Measurements from ENCODE around the gene CHAF1B. TPM values are rescaled to one million over a fixed set of nuclear protein-coding genes. Genes with fewer than 3 reads are reported as not detected.

CHAF1B gene
- total and polyA plus RNA-seq, 9 of the 15 experiments (the other 6 are each of a cell fraction or from before 2014, with no cell fraction given): 7.5 to 36.8 (median 21.0) TPM

DNA sequence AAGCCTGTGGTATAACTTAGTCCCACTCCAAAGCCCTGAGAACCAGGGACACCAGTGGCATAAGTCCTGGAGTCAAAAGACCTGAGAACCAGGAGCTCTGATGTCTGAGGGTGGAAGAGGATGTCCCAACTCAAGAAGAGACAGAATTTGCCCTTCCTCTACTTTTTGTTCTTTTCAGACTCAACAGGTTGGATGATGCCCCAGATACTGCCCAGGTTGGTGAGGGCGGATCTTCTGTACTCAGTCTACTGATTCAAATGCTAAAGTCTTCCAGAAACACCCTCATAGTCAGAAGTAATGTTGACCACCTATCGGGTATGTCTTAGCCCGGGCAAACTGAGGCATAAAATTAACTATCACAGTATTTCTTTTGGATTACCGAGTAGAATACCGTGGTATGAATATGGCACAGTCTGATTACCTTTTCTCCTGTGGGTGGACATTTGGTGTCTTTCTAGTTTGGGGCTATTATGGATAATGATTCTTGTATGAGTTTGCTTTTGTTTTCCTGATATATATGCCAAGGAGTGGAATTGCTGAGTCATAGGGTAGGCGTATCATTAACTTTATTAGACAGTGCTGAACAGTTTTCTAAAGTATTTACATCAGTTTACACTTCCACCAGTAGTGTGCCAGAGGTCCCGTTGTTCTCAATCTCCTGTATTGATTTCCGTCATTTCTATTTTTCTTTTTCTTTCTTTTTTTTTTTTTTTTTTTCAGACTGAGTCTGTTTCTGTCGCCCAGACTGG is 3.2 kb upstream of the CHAF1B start (continued):
- TF ChIP-seq, protein P1, sequence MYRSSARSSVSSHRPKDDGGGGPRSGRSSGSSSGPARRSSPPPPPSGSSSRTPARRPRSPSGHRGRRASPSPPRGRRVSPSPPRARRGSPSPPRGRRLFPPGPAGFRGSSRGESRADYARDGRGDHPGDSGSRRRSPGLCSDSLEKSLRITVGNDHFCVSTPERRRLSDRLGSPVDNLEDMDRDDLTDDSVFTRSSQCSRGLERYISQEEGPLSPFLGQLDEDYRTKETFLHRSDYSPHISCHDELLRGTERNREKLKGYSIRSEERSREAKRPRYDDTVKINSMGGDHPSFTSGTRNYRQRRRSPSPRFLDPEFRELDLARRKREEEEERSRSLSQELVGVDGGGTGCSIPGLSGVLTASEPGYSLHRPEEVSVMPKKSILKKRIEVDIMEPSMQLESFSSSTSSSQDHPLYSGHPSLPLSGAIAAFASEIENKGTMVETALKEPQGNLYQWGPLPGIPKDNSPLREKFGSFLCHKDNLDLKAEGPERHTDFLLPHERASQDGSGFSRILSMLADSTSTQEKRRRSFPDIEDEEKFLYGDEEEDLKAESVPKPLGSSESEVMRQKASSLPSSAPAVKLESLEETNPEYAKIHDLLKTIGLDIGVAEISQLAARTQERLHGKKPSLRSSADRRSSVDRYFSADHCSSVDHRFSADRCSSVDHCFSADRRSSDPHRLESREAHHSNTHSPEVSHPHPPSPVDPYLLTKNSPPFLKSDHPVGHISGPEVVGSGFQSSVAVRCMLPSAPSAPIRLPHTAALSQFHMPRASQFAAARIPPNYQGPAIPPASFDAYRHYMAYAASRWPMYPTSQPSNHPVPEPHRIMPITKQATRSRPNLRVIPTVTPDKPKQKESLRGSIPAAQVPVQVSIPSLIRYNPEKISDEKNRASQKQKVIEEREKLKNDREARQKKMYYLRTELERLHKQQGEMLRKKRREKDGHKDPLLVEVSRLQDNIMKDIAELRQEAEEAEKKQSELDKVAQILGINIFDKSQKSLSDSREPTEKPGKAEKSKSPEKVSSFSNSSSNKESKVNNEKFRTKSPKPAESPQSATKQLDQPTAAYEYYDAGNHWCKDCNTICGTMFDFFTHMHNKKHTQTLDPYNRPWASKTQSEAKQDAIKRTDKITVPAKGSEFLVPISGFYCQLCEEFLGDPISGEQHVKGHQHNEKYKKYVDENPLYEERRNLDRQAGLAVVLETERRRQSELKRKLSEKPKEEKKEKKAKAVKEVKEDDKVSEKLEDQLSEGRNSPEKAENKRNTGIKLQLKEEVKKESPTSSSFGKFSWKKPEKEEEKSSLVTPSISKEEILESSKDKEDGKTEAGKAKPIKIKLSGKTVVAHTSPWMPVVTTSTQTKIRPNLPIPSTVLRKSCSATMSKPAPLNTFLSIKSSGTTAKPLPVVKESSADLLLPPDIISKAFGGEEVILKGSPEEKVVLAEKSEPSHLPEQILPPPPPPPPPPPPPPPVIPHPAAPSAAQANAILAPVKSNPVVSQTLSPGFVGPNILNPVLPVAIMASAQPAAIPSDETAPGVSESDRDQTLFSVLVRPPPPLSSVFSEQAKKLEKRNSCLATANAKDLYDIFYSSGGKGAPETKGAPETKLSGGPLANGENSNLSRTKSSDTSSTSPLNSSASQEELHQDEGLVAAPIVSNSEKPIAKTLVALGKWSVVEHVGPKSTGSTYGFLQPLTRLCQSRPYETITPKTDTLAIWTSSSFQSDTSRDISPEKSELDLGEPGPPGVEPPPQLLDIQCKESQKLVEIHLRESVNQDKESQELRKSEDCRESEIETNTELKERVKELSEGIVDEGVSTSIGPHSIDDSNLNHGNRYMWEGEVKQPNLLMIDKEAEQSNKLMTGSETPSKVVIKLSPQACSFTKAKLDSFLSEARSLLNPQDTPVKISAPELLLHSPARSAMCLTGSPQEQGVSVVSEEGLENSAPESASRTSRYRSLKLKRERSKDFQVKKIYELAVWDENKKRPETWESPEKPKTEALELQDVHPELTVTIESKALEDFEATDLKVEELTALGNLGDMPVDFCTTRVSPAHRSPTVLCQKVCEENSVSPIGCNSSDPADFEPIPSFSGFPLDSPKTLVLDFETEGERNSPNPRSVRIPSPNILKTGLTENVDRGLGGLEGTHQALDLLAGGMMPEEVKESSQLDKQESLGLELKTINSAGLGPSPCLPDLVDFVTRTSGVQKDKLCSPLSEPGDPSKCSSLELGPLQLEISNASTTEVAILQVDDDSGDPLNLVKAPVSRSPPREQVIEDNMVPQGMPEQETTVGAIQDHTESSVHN (IDR thresholded peaks at IDR 0.05; ENCODE audit: borderline replicate concordance in 1 of 2, low read depth in 1 of 2): no peak
- TF ChIP-seq GTF2F1 (IDR thresholded peaks at IDR 0.05; ENCODE audit: low read depth, low read length): no peak
- no peak for TF ChIP-seq POLR2H (tag; IDR thresholded peaks at IDR 0.05; ENCODE audit: low read depth)
- no peak for TF ChIP-seq CREBBP (IDR thresholded peaks at IDR 0.05; ENCODE audit: low read depth, low read length)
- TF ChIP-seq ZNF778 (CRISPR knock-in tag; IDR thresholded peaks at IDR 0.05): no peak
- TF ChIP-seq NFE2 (IDR thresholded peaks at IDR 0.05; ENCODE audit: low read depth): peak; percentile 70
- TF ChIP-seq BACH1 (tag; IDR thresholded peaks at IDR 0.05): peak; percentile 49; the same call in 1 of the 2 replicates
- TF ChIP-seq CEBPG (CRISPR knock-in tag; IDR thresholded peaks at IDR 0.05): no peak
- TF ChIP-seq CEBPG (tag; conservative IDR thresholded peaks at IDR 0.05 in 1 of 2, IDR thresholded peaks at IDR 0.05 in 1 of 2): no peak
- TF ChIP-seq, protein P2, sequence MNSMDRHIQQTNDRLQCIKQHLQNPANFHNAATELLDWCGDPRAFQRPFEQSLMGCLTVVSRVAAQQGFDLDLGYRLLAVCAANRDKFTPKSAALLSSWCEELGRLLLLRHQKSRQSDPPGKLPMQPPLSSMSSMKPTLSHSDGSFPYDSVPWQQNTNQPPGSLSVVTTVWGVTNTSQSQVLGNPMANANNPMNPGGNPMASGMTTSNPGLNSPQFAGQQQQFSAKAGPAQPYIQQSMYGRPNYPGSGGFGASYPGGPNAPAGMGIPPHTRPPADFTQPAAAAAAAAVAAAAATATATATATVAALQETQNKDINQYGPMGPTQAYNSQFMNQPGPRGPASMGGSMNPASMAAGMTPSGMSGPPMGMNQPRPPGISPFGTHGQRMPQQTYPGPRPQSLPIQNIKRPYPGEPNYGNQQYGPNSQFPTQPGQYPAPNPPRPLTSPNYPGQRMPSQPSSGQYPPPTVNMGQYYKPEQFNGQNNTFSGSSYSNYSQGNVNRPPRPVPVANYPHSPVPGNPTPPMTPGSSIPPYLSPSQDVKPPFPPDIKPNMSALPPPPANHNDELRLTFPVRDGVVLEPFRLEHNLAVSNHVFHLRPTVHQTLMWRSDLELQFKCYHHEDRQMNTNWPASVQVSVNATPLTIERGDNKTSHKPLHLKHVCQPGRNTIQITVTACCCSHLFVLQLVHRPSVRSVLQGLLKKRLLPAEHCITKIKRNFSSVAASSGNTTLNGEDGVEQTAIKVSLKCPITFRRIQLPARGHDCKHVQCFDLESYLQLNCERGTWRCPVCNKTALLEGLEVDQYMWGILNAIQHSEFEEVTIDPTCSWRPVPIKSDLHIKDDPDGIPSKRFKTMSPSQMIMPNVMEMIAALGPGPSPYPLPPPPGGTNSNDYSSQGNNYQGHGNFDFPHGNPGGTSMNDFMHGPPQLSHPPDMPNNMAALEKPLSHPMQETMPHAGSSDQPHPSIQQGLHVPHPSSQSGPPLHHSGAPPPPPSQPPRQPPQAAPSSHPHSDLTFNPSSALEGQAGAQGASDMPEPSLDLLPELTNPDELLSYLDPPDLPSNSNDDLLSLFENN (IDR thresholded peaks at IDR 0.05; ENCODE audit: low read depth in 2 of 2, low read length in 2 of 2): no peak
- TF ChIP-seq ESRRB (CRISPR knock-in tag; IDR thresholded peaks at IDR 0.05; ENCODE audit: borderline replicate concordance): no peak
- TF ChIP-seq SMARCA5 (IDR thresholded peaks at IDR 0.05): no peak
- no peak for TF ChIP-seq ZNF507 (tag; conservative IDR thresholded peaks at IDR 0.05)
- no peak for TF ChIP-seq TGIF2 (CRISPR knock-in tag; IDR thresholded peaks at IDR 0.05)
- no peak for TF ChIP-seq NFXL1 (CRISPR knock-in tag; IDR thresholded peaks at IDR 0.05)
- no peak for TF ChIP-seq COPS2 (conservative IDR thresholded peaks at IDR 0.05)
